OCI-LY3 (cell line): ENCODE data around the gene ZMAT1.
A peak's percentile ranks its signal among the peaks of the same experiment; 100 is the strongest.
"Not testable (repeated sequence)": the region's sequence is repeated elsewhere in the genome, so short reads cannot be mapped to it uniquely, and the experiment has no call there.

Source experiments
- H2AFZ ChIP-seq: fragments of 200-600, 300-600 bp; shearing (Covaris generic); 2 replicates; pipeline ENCODE4 v1.6.0; 2014; ENCODE audit warnings: antibody characterized with exemption, low read depth, low read length
- H3K27ac ChIP-seq: fragments of 200-600, 300-600 bp; sonication (generic); 2 replicates; pipeline ENCODE4 v1.5.1; 2014; ENCODE audit warnings: mild to moderate bottlenecking, low read length, moderate library complexity, mixed read lengths
- H3K27me3 ChIP-seq: fragments of 200-600, 300-600 bp; sonication (generic); 2 replicates; pipeline ENCODE4 v1.6.1; 2014; ENCODE audit warnings: low read depth, low read length, mixed read lengths
- H3K36me3 ChIP-seq: fragments of 200-600, 300-600 bp; sonication (generic); replicated peaks from 2 replicates; pipeline ENCODE3; 2014; ENCODE audit warnings: low read depth, low read length, mixed read lengths
- H3K4me1 ChIP-seq: fragments of 300-600, 200-600 bp; sonication (generic); 2 replicates; pipeline ENCODE4 v1.6.1; 2014; ENCODE audit warnings: low read length, mixed read lengths
- H3K4me2 ChIP-seq: fragments of 200-600, 300-600 bp; sonication (generic); 2 replicates; pipeline ENCODE4 v1.6.1; 2014; ENCODE audit warnings: low read length, mixed read lengths
- H3K4me3 ChIP-seq: fragments of 300-600, 200-600 bp; sonication (generic); 2 replicates; pipeline ENCODE4 v1.5.1; 2014; ENCODE audit warnings: antibody characterized with exemption, mild to moderate bottlenecking, low read length, moderate library complexity
- H3K79me2 ChIP-seq: fragments of 300-600, 200-600 bp; shearing (Covaris generic); 2 replicates; pipeline ENCODE4 v1.6.1; 2014; ENCODE audit warnings: mild to moderate bottlenecking, low read length, mixed read lengths
- H3K9ac ChIP-seq: fragments of 300-600, 200-600 bp; shearing (Covaris generic); 2 replicates; pipeline ENCODE4 v1.6.0; 2014; ENCODE audit warnings: mild to moderate bottlenecking, low read length, moderate library complexity
- H3K9me3 ChIP-seq: fragments of 200-600, 300-600 bp; shearing (Covaris generic); 2 replicates; pipeline ENCODE4 v1.6.1; 2014; ENCODE audit warnings: low read length, mixed read lengths; ENCODE audit not compliant: insufficient read depth
- H4K20me1 ChIP-seq: fragments of 200-600, 300-600 bp; sonication (generic); 2 replicates; pipeline ENCODE4 v1.6.1; 2016; ENCODE audit warnings: low read length, mixed read lengths; ENCODE audit not compliant: insufficient read depth
- CTCF ChIP-seq: fragments of 200-600, 300-600 bp; sonication (generic); IDR thresholded peaks from 2 replicates; pipeline ENCODE4 v1.5.1; 2014; ENCODE audit warnings: antibody characterized with exemption, low read length, low read depth
- EZH2phosphoT487 ChIP-seq: fragments of 200-600 bp; shearing (Covaris generic); IDR thresholded peaks from 2 replicates; pipeline ENCODE4 v1.6.1; 2018; ENCODE audit warnings: antibody characterized with exemption, mixed run types, low read depth

The ZMAT1 gene

GRCh38 chrX:101931488-101932248, at the start of gene ZMAT1:
TSS of gene ZMAT1 (minus strand) at chrX:101932027. CDS start at chrX:101932008, 19 bp downstream.
- Histone ChIP-seq H3K9ac (peak within 1 kb of the TSS; percentile 97), H3K27ac (peak within 1 kb of the TSS; percentile 90), H3K36me3 (no peaks in the 10 kb centered on the region), H3K4me1 (0 out of 2 replicates have a peak, but pooled peaks cover 5% of the 10 kb centered on the region), H3K9me3 (no peaks in the 10 kb centered on the region), H3K4me3 (peak within 1 kb of the TSS; percentile 86), H2AFZ (peak within 1 kb of the TSS; percentile 61; the same call in 1 of the 2 replicates), H3K27me3 (no peaks in the 10 kb centered on the region), H3K79me2 (no peaks in the 10 kb centered on the region), H4K20me1 (no peaks in the 10 kb centered on the region), H3K4me2 (peak within 1 kb of the TSS; percentile 94)
- TF ChIP-seq EZH2phosphoT487: no peak
- TF ChIP-seq CTCF: no peak

- Histone ChIP-seq H4K20me1 (no peaks in the 10 kb centered on the region), H3K27me3 (no peaks in the 10 kb centered on the region), H3K9me3 (no peaks in the 10 kb centered on the region), H3K79me2 (no peaks in the 10 kb centered on the region), H3K9ac (no peak overlapping the region), H3K4me1 (no peaks in the 10 kb centered on the region), H3K36me3 (no peaks in the 10 kb centered on the region), H2AFZ (no peak overlapping the region), H3K27ac (no peak overlapping the region), H3K4me3 (no peak overlapping the region), H3K4me2 (no peak overlapping the region)
- no peak for TF ChIP-seq EZH2phosphoT487
- no peak for TF ChIP-seq CTCF
These were observed 45.3 kb upstream of the ZMAT1 start for GRCh38 chrX:101977106-101977505.

- Histone ChIP-seq H3K4me3 (no peak overlapping the region), H3K9me3 (no peaks in the 10 kb centered on the region), H3K27ac (no peak overlapping the region), H3K27me3 (no peaks in the 10 kb centered on the region), H2AFZ (no peak overlapping the region), H3K4me1 (no peaks in the 10 kb centered on the region), H3K79me2 (no peaks in the 10 kb centered on the region), H3K9ac (no peak overlapping the region), H4K20me1 (no peaks in the 10 kb centered on the region), H3K36me3 (no peaks in the 10 kb centered on the region), H3K4me2 (no peak overlapping the region)
- TF ChIP-seq EZH2phosphoT487: no peak
- TF ChIP-seq CTCF: no peak
These were observed 41.2 kb upstream of the ZMAT1 start for GRCh38 chrX:101973066-101973465.

GRCh38 chrX:101964923-101965539, 33.2 kb upstream of the ZMAT1 start:
- H3K9me3 ChIP-seq, H3K79me2 ChIP-seq, H4K20me1 ChIP-seq, H3K36me3 ChIP-seq, H3K4me2 ChIP-seq, H3K4me3 ChIP-seq, H2AFZ ChIP-seq, H3K4me1 ChIP-seq, H3K27me3 ChIP-seq, H3K9ac ChIP-seq, H3K27ac ChIP-seq: not testable (repeated sequence)
